ENCODE measurements around the gene HCK. TPM values are rescaled to one million over a fixed set of nuclear protein-coding genes. Genes with fewer than 3 reads are reported as not detected.

The HCK gene
- total RNA-seq, 1 donor from 2014 or later = not detected

- H3K27ac Mint-ChIP-seq = no peak overlapping the region
- no peak for TF ChIP-seq CTCF (IDR thresholded peaks at IDR 0.05; ENCODE audit: unreplicated experiment)
- peaks cover 37% of the 10 kb centered on the region for H3K27me3 Mint-ChIP-seq
- H3K4me1 Mint-ChIP-seq (ENCODE audit: low read depth) = no peaks in the 10 kb centered on the region
- no peaks in the 10 kb centered on the region for H3K9me3 Mint-ChIP-seq (ENCODE audit: low read depth)
- DNase-seq (ENCODE audit: low spot score, unreplicated experiment) = no peak
- H3K36me3 Mint-ChIP-seq (ENCODE audit: insufficient read depth) = no peaks in the 10 kb centered on the region
- no peak overlapping the region for H3K4me3 Mint-ChIP-seq (ENCODE audit: low read depth)
These were observed 18.2 kb downstream of the HCK start for GRCh38 chr20:32070282-32070681.

- Mint-ChIP-seq H3K27me3 (peaks cover 42% of the 10 kb centered on the region), H3K4me1 (ENCODE audit: low read depth) (no peaks in the 10 kb centered on the region), H3K4me3 (ENCODE audit: low read depth) (no peak overlapping the region), H3K9me3 (ENCODE audit: low read depth) (no peaks in the 10 kb centered on the region), H3K27ac (no peak overlapping the region), H3K36me3 (ENCODE audit: insufficient read depth) (no peaks in the 10 kb centered on the region)
- no peak for DNase-seq (ENCODE audit: low spot score, unreplicated experiment)
- no peak for TF ChIP-seq CTCF (IDR thresholded peaks at IDR 0.05; ENCODE audit: unreplicated experiment)
These were observed 18.7 kb downstream of the HCK start for GRCh38 chr20:32070690-32071213.

- H3K4me3 Mint-ChIP-seq (ENCODE audit: low read depth) = no peak overlapping the region
- no peak for DNase-seq (ENCODE audit: low spot score, unreplicated experiment)
- H3K27me3 Mint-ChIP-seq = peaks cover 48% of the 10 kb centered on the region
- H3K36me3 Mint-ChIP-seq (ENCODE audit: insufficient read depth) = no peaks in the 10 kb centered on the region
- H3K9me3 Mint-ChIP-seq (ENCODE audit: low read depth) = no peaks in the 10 kb centered on the region
- no peak for TF ChIP-seq CTCF (IDR thresholded peaks at IDR 0.05; ENCODE audit: unreplicated experiment)
- H3K27ac Mint-ChIP-seq = peak overlapping the region; percentile 8
- no peaks in the 10 kb centered on the region for H3K4me1 Mint-ChIP-seq (ENCODE audit: low read depth)
These were observed 19.5 kb downstream of the HCK start for GRCh38 chr20:32071395-32072167.

DNA sequence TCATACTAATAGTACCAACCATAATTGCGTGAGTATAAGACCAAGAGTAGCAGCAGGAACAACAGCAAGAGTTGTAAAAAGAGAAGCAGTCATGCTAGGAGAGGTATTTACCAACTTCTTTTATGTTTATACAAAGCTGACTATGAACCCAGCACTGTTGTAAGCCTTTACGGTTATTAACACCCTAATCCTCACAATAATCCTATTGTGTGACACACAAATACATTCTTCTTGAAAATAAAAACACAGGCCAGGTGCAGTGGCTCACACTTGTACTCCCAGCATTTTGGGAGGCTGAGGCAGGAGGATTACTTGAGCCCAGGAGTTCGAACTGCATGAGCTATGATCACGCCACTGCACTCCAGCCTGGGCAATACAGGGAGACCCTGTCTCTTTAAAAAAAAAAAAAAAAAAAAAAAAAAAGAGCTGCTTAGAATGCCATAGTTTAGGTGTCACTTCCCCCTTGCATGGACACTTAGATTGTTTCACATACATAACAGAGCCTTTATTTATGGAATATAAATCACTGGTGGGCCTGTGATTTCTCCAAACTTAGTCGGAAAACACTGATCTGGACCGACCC, 20.2 kb downstream of the HCK start:
- Mint-ChIP-seq H3K4me3 (ENCODE audit: low read depth) (no peak overlapping the region), H3K9me3 (ENCODE audit: low read depth) (no peaks in the 10 kb centered on the region), H3K27me3 (peaks cover 45% of the 10 kb centered on the region), H3K36me3 (ENCODE audit: insufficient read depth) (no peaks in the 10 kb centered on the region), H3K27ac (peak overlapping the region; percentile 8), H3K4me1 (ENCODE audit: low read depth) (no peaks in the 10 kb centered on the region)
- DNase-seq (ENCODE audit: low spot score, unreplicated experiment) = no peak
- TF ChIP-seq CTCF (IDR thresholded peaks at IDR 0.05; ENCODE audit: unreplicated experiment) = no peak

- Mint-ChIP-seq H3K27ac (no peak overlapping the region), H3K4me1 (ENCODE audit: low read depth) (no peaks in the 10 kb centered on the region), H3K4me3 (ENCODE audit: low read depth) (no peak overlapping the region), H3K9me3 (ENCODE audit: low read depth) (no peaks in the 10 kb centered on the region), H3K36me3 (ENCODE audit: insufficient read depth) (no peaks in the 10 kb centered on the region), H3K27me3 (peaks cover 56% of the 10 kb centered on the region)
- DNase-seq (ENCODE audit: low spot score, unreplicated experiment) = no peak
- no peak for TF ChIP-seq CTCF (IDR thresholded peaks at IDR 0.05; ENCODE audit: unreplicated experiment)
These were observed 23.5 kb downstream of the HCK start for GRCh38 chr20:32075534-32075933.
